ENCODE results near the gene TAF6L.
A peak's percentile ranks its signal among the peaks of the same experiment; 100 is the strongest.

The TAF6L gene

GRCh38 chr11:62792202-62792575, 21.0 kb downstream of the TAF6L start:
- H3K9ac ChIP-seq (ENCODE audit: low read length): peak overlapping the region; percentile 93
- H3K4me1 ChIP-seq (ENCODE audit: control insufficient read depth, insufficient read depth, low read length): peaks cover 23% of the 10 kb centered on the region
- no peak for DNase-seq (ENCODE audit: low read depth)
- no peaks in the 10 kb centered on the region for H3K27me3 ChIP-seq (replicated peaks; ENCODE audit: control insufficient read depth, insufficient read depth, low read length)
- peak overlapping the region; percentile 88 for H3K4me3 ChIP-seq (ENCODE audit: low read length)
- H3K36me3 ChIP-seq (ENCODE audit: control insufficient read depth, insufficient read depth, low read length, severe bottlenecking): peaks cover 66% of the 10 kb centered on the region
- H3K9me3 ChIP-seq (ENCODE audit: control insufficient read depth, low read length): no peaks in the 10 kb centered on the region

- H3K27me3 ChIP-seq (replicated peaks; ENCODE audit: control insufficient read depth, insufficient read depth, low read length): no peaks in the 10 kb centered on the region
- H3K9me3 ChIP-seq (ENCODE audit: control insufficient read depth, low read length): no peaks in the 10 kb centered on the region
- H3K4me3 ChIP-seq (ENCODE audit: low read length): no peak overlapping the region
- no peak overlapping the region for H3K9ac ChIP-seq (ENCODE audit: low read length)
- peaks cover 83% of the 10 kb centered on the region for H3K36me3 ChIP-seq (ENCODE audit: control insufficient read depth, insufficient read depth, low read length, severe bottlenecking)
- no peak for DNase-seq (ENCODE audit: low read depth)
- H3K4me1 ChIP-seq (ENCODE audit: control insufficient read depth, insufficient read depth, low read length): peaks cover 17% of the 10 kb centered on the region
Measured at GRCh38 chr11:62794201-62794775, 23.1 kb downstream of the TAF6L start.

GRCh38 chr11:62796281-62796680, 25.1 kb downstream of the TAF6L start:
- peaks cover 89% of the 10 kb centered on the region for H3K36me3 ChIP-seq (ENCODE audit: control insufficient read depth, insufficient read depth, low read length, severe bottlenecking)
- H3K4me3 ChIP-seq (ENCODE audit: low read length): no peak overlapping the region
- no peaks in the 10 kb centered on the region for H3K9me3 ChIP-seq (ENCODE audit: control insufficient read depth, low read length)
- no peak overlapping the region for H3K9ac ChIP-seq (ENCODE audit: low read length)
- no peak for DNase-seq (ENCODE audit: low read depth)
- H3K4me1 ChIP-seq (ENCODE audit: control insufficient read depth, insufficient read depth, low read length): peaks cover 6% of the 10 kb centered on the region
- no peaks in the 10 kb centered on the region for H3K27me3 ChIP-seq (replicated peaks; ENCODE audit: control insufficient read depth, insufficient read depth, low read length)

GRCh38 chr11:62799486-62799885, 28.3 kb downstream of the TAF6L start:
- H3K36me3 ChIP-seq (ENCODE audit: control insufficient read depth, insufficient read depth, low read length, severe bottlenecking): peaks cover 88% of the 10 kb centered on the region
- no peaks in the 10 kb centered on the region for H3K9me3 ChIP-seq (ENCODE audit: control insufficient read depth, low read length)
- H3K27me3 ChIP-seq (replicated peaks; ENCODE audit: control insufficient read depth, insufficient read depth, low read length): no peaks in the 10 kb centered on the region
- no peak for DNase-seq (ENCODE audit: low read depth)
- H3K4me1 ChIP-seq (ENCODE audit: control insufficient read depth, insufficient read depth, low read length): peaks cover 10% of the 10 kb centered on the region
- no peak overlapping the region for H3K9ac ChIP-seq (ENCODE audit: low read length)
- H3K4me3 ChIP-seq (ENCODE audit: low read length): no peak overlapping the region

- H3K36me3 ChIP-seq (ENCODE audit: control insufficient read depth, insufficient read depth, low read length, severe bottlenecking): peaks cover 72% of the 10 kb centered on the region
Measured at GRCh38 chr11:62801071-62801470, 29.9 kb downstream of the TAF6L start.

GRCh38 chr11:62804310-62805075, 33.3 kb downstream of the TAF6L start:
- H3K4me3 ChIP-seq (ENCODE audit: low read length): peak overlapping the region; percentile 97
- H3K4me1 ChIP-seq (ENCODE audit: control insufficient read depth, insufficient read depth, low read length): peaks cover 25% of the 10 kb centered on the region
- peak overlapping the region; percentile 97 for H3K9ac ChIP-seq (ENCODE audit: low read length)
- no peaks in the 10 kb centered on the region for H3K9me3 ChIP-seq (ENCODE audit: control insufficient read depth, low read length)
- peaks cover 39% of the 10 kb centered on the region for H3K36me3 ChIP-seq (ENCODE audit: control insufficient read depth, insufficient read depth, low read length, severe bottlenecking)
- H3K27me3 ChIP-seq (replicated peaks; ENCODE audit: control insufficient read depth, insufficient read depth, low read length): no peaks in the 10 kb centered on the region
- peak; percentile 66 for DNase-seq (ENCODE audit: low read depth)

More at GRCh38 chr11:62801071-62801470, 29.9 kb downstream of the TAF6L start:
- Histone ChIP-seq H3K9me3 (ENCODE audit: control insufficient read depth, low read length) (no peaks in the 10 kb centered on the region), H3K4me3 (ENCODE audit: low read length) (no peak overlapping the region), H3K27me3 (replicated peaks; ENCODE audit: control insufficient read depth, insufficient read depth, low read length) (no peaks in the 10 kb centered on the region), H3K9ac (ENCODE audit: low read length) (peak overlapping the region; percentile 13), H3K4me1 (ENCODE audit: control insufficient read depth, insufficient read depth, low read length) (peaks cover 16% of the 10 kb centered on the region)
- no peak for DNase-seq (ENCODE audit: low read depth)

- no peaks in the 10 kb centered on the region for H3K27me3 ChIP-seq (replicated peaks; ENCODE audit: control insufficient read depth, insufficient read depth, low read length)
- H3K4me1 ChIP-seq (ENCODE audit: control insufficient read depth, insufficient read depth, low read length): peaks cover 25% of the 10 kb centered on the region
- H3K4me3 ChIP-seq (ENCODE audit: low read length): peak within 1 kb of the TSS; percentile 97
- peak; percentile 97 for DNase-seq (ENCODE audit: low read depth)
- peak within 1 kb of the TSS; percentile 97 for H3K9ac ChIP-seq (ENCODE audit: low read length)
- no peaks in the 10 kb centered on the region for H3K9me3 ChIP-seq (ENCODE audit: control insufficient read depth, low read length)
- H3K36me3 ChIP-seq (ENCODE audit: control insufficient read depth, insufficient read depth, low read length, severe bottlenecking): peaks cover 31% of the 10 kb centered on the region
Measured at GRCh38 chr11:62805076-62805892, 34.1 kb downstream of the TAF6L start, which contains the start of gene NXF1. Gene NXF1 (minus strand): TSS chr11:62805440. CDS start chr11:62805356, 84 bp downstream.

GRCh38 chr11:62805961-62806441, 34.8 kb downstream of the TAF6L start:
- Histone ChIP-seq H3K9me3 (ENCODE audit: control insufficient read depth, low read length) (no peaks in the 10 kb centered on the region), H3K4me1 (ENCODE audit: control insufficient read depth, insufficient read depth, low read length) (peaks cover 25% of the 10 kb centered on the region), H3K9ac (ENCODE audit: low read length) (peak overlapping the region; percentile 97), H3K36me3 (ENCODE audit: control insufficient read depth, insufficient read depth, low read length, severe bottlenecking) (peaks cover 24% of the 10 kb centered on the region), H3K27me3 (replicated peaks; ENCODE audit: control insufficient read depth, insufficient read depth, low read length) (no peaks in the 10 kb centered on the region), H3K4me3 (ENCODE audit: low read length) (peak overlapping the region; percentile 97)
- no peak for DNase-seq (ENCODE audit: low read depth)

- Histone ChIP-seq H3K27me3 (replicated peaks; ENCODE audit: control insufficient read depth, insufficient read depth, low read length) (no peaks in the 10 kb centered on the region), H3K9me3 (ENCODE audit: control insufficient read depth, low read length) (no peaks in the 10 kb centered on the region), H3K4me1 (ENCODE audit: control insufficient read depth, insufficient read depth, low read length) (peaks cover 25% of the 10 kb centered on the region), H3K36me3 (ENCODE audit: control insufficient read depth, insufficient read depth, low read length, severe bottlenecking) (peaks cover 17% of the 10 kb centered on the region), H3K4me3 (ENCODE audit: low read length) (no peak overlapping the region), H3K9ac (ENCODE audit: low read length) (peak overlapping the region; percentile 13)
- DNase-seq (ENCODE audit: low read depth): peak; percentile 63
Measured at GRCh38 chr11:62806611-62807121, 35.5 kb downstream of the TAF6L start.

- H3K27me3 ChIP-seq (replicated peaks; ENCODE audit: control insufficient read depth, insufficient read depth, low read length): no peaks in the 10 kb centered on the region
Measured at GRCh38 chr11:62810748-62811147, 39.6 kb downstream of the TAF6L start.

GRCh38 chr11:62811659-62812058, 40.5 kb downstream of the TAF6L start:
- no peak for DNase-seq (ENCODE audit: low read depth)

More at GRCh38 chr11:62810748-62811147, 39.6 kb downstream of the TAF6L start:
- Histone ChIP-seq H3K9ac (ENCODE audit: low read length) (no peak overlapping the region), H3K4me1 (ENCODE audit: control insufficient read depth, insufficient read depth, low read length) (peaks cover 13% of the 10 kb centered on the region), H3K9me3 (ENCODE audit: control insufficient read depth, low read length) (no peaks in the 10 kb centered on the region), H3K4me3 (ENCODE audit: low read length) (no peak overlapping the region), H3K36me3 (ENCODE audit: control insufficient read depth, insufficient read depth, low read length, severe bottlenecking) (peaks cover 15% of the 10 kb centered on the region)
- DNase-seq (ENCODE audit: low read depth): no peak

More at GRCh38 chr11:62811659-62812058, 40.5 kb downstream of the TAF6L start:
- no peaks in the 10 kb centered on the region for H3K27me3 ChIP-seq (replicated peaks; ENCODE audit: control insufficient read depth, insufficient read depth, low read length)
- peaks cover 24% of the 10 kb centered on the region for H3K36me3 ChIP-seq (ENCODE audit: control insufficient read depth, insufficient read depth, low read length, severe bottlenecking)
- no peak overlapping the region for H3K4me3 ChIP-seq (ENCODE audit: low read length)
- peaks cover 4% of the 10 kb centered on the region for H3K4me1 ChIP-seq (ENCODE audit: control insufficient read depth, insufficient read depth, low read length)
- H3K9ac ChIP-seq (ENCODE audit: low read length): no peak overlapping the region
- no peaks in the 10 kb centered on the region for H3K9me3 ChIP-seq (ENCODE audit: control insufficient read depth, low read length)

All from adipocyte (in vitro differentiated cells).